IgD-negative memory B cell (primary cell): ENCODE measurements around the gene ATOX1. TPM values are rescaled to one million over a fixed set of nuclear protein-coding genes. Genes with fewer than 3 reads are reported as not detected.
"Not testable (repeated sequence)": the region's sequence is repeated elsewhere in the genome, so short reads cannot be mapped to it uniquely, and the experiment has no call there.

Experiments
- H3K27ac Mint-ChIP-seq, 3 donors: one replicate each; pipeline ENCODE4 v1.8.0; 2020 to 2022; ENCODE audit warnings: mild to moderate bottlenecking in 3 of 3, mixed read lengths in 3 of 3, moderate library complexity in 1 of 3
- H3K27me3 Mint-ChIP-seq: one replicate; pipeline ENCODE4 v1.8.0; 2021; ENCODE audit warnings: mixed read lengths
- H3K36me3 Mint-ChIP-seq: one replicate; pipeline ENCODE4 v1.8.0; 2020; ENCODE audit warnings: mild to moderate bottlenecking, mixed read lengths
- H3K4me1 Mint-ChIP-seq, 3 donors: one replicate each; pipeline ENCODE4 v1.8.0; 2020 to 2022; ENCODE audit warnings: mixed read lengths in 3 of 3, mild to moderate bottlenecking in 1 of 3
- H3K4me3 Mint-ChIP-seq, 4 donors: one replicate each; pipeline ENCODE4 v1.8.0; 2020 to 2022; ENCODE audit warnings: mild to moderate bottlenecking in 4 of 4, mixed read lengths in 4 of 4, moderate library complexity in 3 of 4
- H3K9me3 Mint-ChIP-seq, 3 donors: one replicate each; pipeline ENCODE4 v1.8.0; 2020 to 2021; ENCODE audit warnings: mixed read lengths in 3 of 3, mild to moderate bottlenecking in 1 of 3
- polyA plus RNA-seq: library from polyadenylated mRNA; unstranded; fragments of 300-500 nt; fragmentation: Illumina TruSeq; gene quantifications from one replicate; pipeline ENCODE4 v1.2.3, GENCODE V29; 2021

The ATOX1 gene
- polyA plus RNA-seq, 1 donor from 2014 or later, result 76.2 TPM

GRCh38 chr5:151730381-151730780 lies 28.1 kb downstream of the ATOX1 start:
- Mint-ChIP-seq H3K36me3 (peaks cover 9% of the 10 kb centered on the region), H3K4me3 (no peak overlapping the region), H3K9me3 (peaks cover 2 to 12% (median 6%) of the 10 kb centered on the region in 3 donors), H3K27ac (no peak overlapping the region), H3K27me3 (no peaks in the 10 kb centered on the region), H3K4me1 (no peaks in the 10 kb centered on the region)

GRCh38 chr5:151729597-151729996 lies 28.8 kb downstream of the ATOX1 start:
- H3K4me3 Mint-ChIP-seq, H3K27ac Mint-ChIP-seq, H3K27me3 Mint-ChIP-seq, H3K4me1 Mint-ChIP-seq, H3K36me3 Mint-ChIP-seq: not testable (repeated sequence)
- H3K9me3 Mint-ChIP-seq, result peaks cover 2 to 12% (median 6%) of the 10 kb centered on the region in 3 donors

- H3K4me1 Mint-ChIP-seq, result peaks cover 7 to 20% (median 11%) of the 10 kb centered on the region in 3 donors
- peak overlapping the region in 1 of 3 donors; percentile 63 for H3K27ac Mint-ChIP-seq
- no peak overlapping the region for H3K4me3 Mint-ChIP-seq
- peaks cover 6% of the 10 kb centered on the region for H3K36me3 Mint-ChIP-seq
- H3K27me3 Mint-ChIP-seq, result no peaks in the 10 kb centered on the region
- H3K9me3 Mint-ChIP-seq, result peaks cover 0 to 3% (median under 1%) of the 10 kb centered on the region in 3 donors
Measured at GRCh38 chr5:151724360-151724759, 34.1 kb downstream of the ATOX1 start.

- no peak overlapping the region for H3K4me3 Mint-ChIP-seq
- H3K27ac Mint-ChIP-seq, result no peak overlapping the region
- peaks cover 4% of the 10 kb centered on the region for H3K36me3 Mint-ChIP-seq
- H3K27me3 Mint-ChIP-seq, result no peaks in the 10 kb centered on the region
- H3K9me3 Mint-ChIP-seq, result no peaks in the 10 kb centered on the region
- H3K4me1 Mint-ChIP-seq, result peaks cover 7 to 20% (median 11%) of the 10 kb centered on the region in 3 donors
Measured at GRCh38 chr5:151722546-151722945, 35.9 kb downstream of the ATOX1 start.

GRCh38 chr5:151721812-151722391 lies 36.5 kb downstream of the ATOX1 start:
- Mint-ChIP-seq H3K4me1 (peaks cover 7 to 20% (median 11%) of the 10 kb centered on the region in 3 donors), H3K9me3 (no peaks in the 10 kb centered on the region), H3K36me3 (peaks cover 4% of the 10 kb centered on the region), H3K27me3 (no peaks in the 10 kb centered on the region), H3K27ac (no peak overlapping the region), H3K4me3 (peak overlapping the region in 1 of 4 donors; percentile 7)

- peaks cover 7 to 20% (median 11%) of the 10 kb centered on the region in 3 donors for H3K4me1 Mint-ChIP-seq
- peak overlapping the region in 2 of 4 donors; percentile 56 to 71 for H3K4me3 Mint-ChIP-seq
- peak overlapping the region in 2 of 3 donors; percentile 34 to 41 for H3K27ac Mint-ChIP-seq
- no peaks in the 10 kb centered on the region for H3K27me3 Mint-ChIP-seq
- no peaks in the 10 kb centered on the region for H3K9me3 Mint-ChIP-seq
- H3K36me3 Mint-ChIP-seq, result peaks cover 4% of the 10 kb centered on the region
Measured at GRCh38 chr5:151721087-151721646, 37.3 kb downstream of the ATOX1 start.

- Mint-ChIP-seq H3K27ac (no peak overlapping the region), H3K27me3 (no peaks in the 10 kb centered on the region), H3K4me3 (no peak overlapping the region)
Measured at GRCh38 chr5:151720215-151720614, 38.2 kb downstream of the ATOX1 start.

GRCh38 chr5:151719228-151720000 lies 39.0 kb downstream of the ATOX1 start:
- peaks cover 4% of the 10 kb centered on the region for H3K36me3 Mint-ChIP-seq
- H3K27me3 Mint-ChIP-seq, result no peaks in the 10 kb centered on the region
- peaks cover 7 to 20% (median 11%) of the 10 kb centered on the region in 3 donors for H3K4me1 Mint-ChIP-seq
- no peak overlapping the region for H3K27ac Mint-ChIP-seq
- no peak overlapping the region for H3K4me3 Mint-ChIP-seq
- H3K9me3 Mint-ChIP-seq, result no peaks in the 10 kb centered on the region

More at GRCh38 chr5:151720215-151720614, 38.2 kb downstream of the ATOX1 start:
- H3K36me3 Mint-ChIP-seq, result peaks cover 4% of the 10 kb centered on the region
- H3K4me1 Mint-ChIP-seq, result peaks cover 7 to 20% (median 11%) of the 10 kb centered on the region in 3 donors
- H3K9me3 Mint-ChIP-seq, result no peaks in the 10 kb centered on the region

GRCh38 chr5:151718646-151719045 lies 39.8 kb downstream of the ATOX1 start:
- no peaks in the 10 kb centered on the region for H3K9me3 Mint-ChIP-seq
- no peak overlapping the region for H3K27ac Mint-ChIP-seq
- peaks cover 4% of the 10 kb centered on the region for H3K36me3 Mint-ChIP-seq
- H3K4me3 Mint-ChIP-seq, result no peak overlapping the region
- no peaks in the 10 kb centered on the region for H3K27me3 Mint-ChIP-seq
- peaks cover 7 to 20% (median 11%) of the 10 kb centered on the region in 3 donors for H3K4me1 Mint-ChIP-seq

GRCh38 chr5:151718153-151718552 lies 40.3 kb downstream of the ATOX1 start:
- no peak overlapping the region for H3K27ac Mint-ChIP-seq
- H3K9me3 Mint-ChIP-seq, result peaks cover 0 to under 1% (median 0%) of the 10 kb centered on the region in 3 donors

GRCh38 chr5:151717416-151717815 lies 41.0 kb downstream of the ATOX1 start:
- Mint-ChIP-seq H3K4me1 (peaks cover 7 to 15% (median 11%) of the 10 kb centered on the region in 3 donors), H3K27ac (no peak overlapping the region)

More at GRCh38 chr5:151718153-151718552, 40.3 kb downstream of the ATOX1 start:
- H3K4me3 Mint-ChIP-seq, result no peak overlapping the region
- peaks cover 7 to 20% (median 11%) of the 10 kb centered on the region in 3 donors for H3K4me1 Mint-ChIP-seq
- peaks cover 4% of the 10 kb centered on the region for H3K36me3 Mint-ChIP-seq
- no peaks in the 10 kb centered on the region for H3K27me3 Mint-ChIP-seq

GRCh38 chr5:151709109-151709735 lies 49.2 kb downstream of the ATOX1 start:
- peaks cover 3 to 11% (median 10%) of the 10 kb centered on the region in 3 donors for H3K4me1 Mint-ChIP-seq
- no peak overlapping the region for H3K27ac Mint-ChIP-seq
- no peaks in the 10 kb centered on the region for H3K36me3 Mint-ChIP-seq

More at GRCh38 chr5:151717416-151717815, 41.0 kb downstream of the ATOX1 start:
- Mint-ChIP-seq H3K9me3 (peaks cover 0 to 7% (median 0%) of the 10 kb centered on the region in 3 donors), H3K36me3 (peaks cover 4% of the 10 kb centered on the region), H3K27me3 (no peaks in the 10 kb centered on the region), H3K4me3 (no peak overlapping the region)

GRCh38 chr5:151708126-151708525 lies 50.3 kb downstream of the ATOX1 start:
- H3K9me3 Mint-ChIP-seq, result peaks cover 2 to 13% (median 8%) of the 10 kb centered on the region in 3 donors
- no peaks in the 10 kb centered on the region for H3K36me3 Mint-ChIP-seq
- H3K4me3 Mint-ChIP-seq, result no peak overlapping the region
- H3K4me1 Mint-ChIP-seq, result peaks cover 10 to 15% (median 15%) of the 10 kb centered on the region in 3 donors
- no peak overlapping the region for H3K27ac Mint-ChIP-seq
- H3K27me3 Mint-ChIP-seq, result peaks cover 2% of the 10 kb centered on the region

More at GRCh38 chr5:151709109-151709735, 49.2 kb downstream of the ATOX1 start:
- Mint-ChIP-seq H3K27me3 (peaks cover 2% of the 10 kb centered on the region), H3K4me3 (no peak overlapping the region), H3K9me3 (peaks cover 2 to 14% (median 8%) of the 10 kb centered on the region in 3 donors)

GRCh38 chr5:151707567-151707966 lies 50.9 kb downstream of the ATOX1 start:
- H3K36me3 Mint-ChIP-seq, result no peaks in the 10 kb centered on the region
- H3K27ac Mint-ChIP-seq, result no peak overlapping the region
- peaks cover 2 to 8% (median 8%) of the 10 kb centered on the region in 3 donors for H3K9me3 Mint-ChIP-seq
- peaks cover 2% of the 10 kb centered on the region for H3K27me3 Mint-ChIP-seq
- no peak overlapping the region for H3K4me3 Mint-ChIP-seq
- peaks cover 11 to 18% (median 16%) of the 10 kb centered on the region in 3 donors for H3K4me1 Mint-ChIP-seq
